WTC11 (cell line): ENCODE data around the gene RPL36AL. TPM values are rescaled to one million over a fixed set of nuclear protein-coding genes. Genes with fewer than 3 reads are reported as not detected.

Experiments used
- ATAC-seq: fragments of 200-7000 bp; cut with Tn5 transposase; 2 replicates; pipeline ENCODE4 v1.10.0; 2021; ENCODE audit warnings: mild to moderate bottlenecking, moderate library complexity
- CTCF ChIA-PET: fragments of 300-600 bp; sonication (Branson Sonifier 250); formaldehyde crosslinking; loops from one replicate; lab custom pipeline; 2021; ENCODE audit warnings: antibody characterized with exemption; lab: Charles Lee
- POLR2A ChIA-PET: fragments of 350-600 bp; sonication (Branson Sonifier 250); formaldehyde crosslinking; loops from one replicate; lab custom pipeline; 2021; ENCODE audit warnings: antibody characterized with exemption; lab: Charles Lee
- DNase-seq: peaks from one replicate; pipeline ENCODE4 v3.0.0; 2021; ENCODE audit warnings: low spot score
- H3K27ac Mint-ChIP-seq: 2 replicates; pipeline ENCODE4 v1.8.0; 2021; ENCODE audit warnings: mixed read lengths
- H3K27me3 Mint-ChIP-seq: 2 replicates; pipeline ENCODE4 v1.8.0; 2021; ENCODE audit warnings: low read depth, mild to moderate bottlenecking, moderate library complexity, mixed read lengths
- H3K36me3 Mint-ChIP-seq: 2 replicates; pipeline ENCODE4 v1.8.0; 2021; ENCODE audit warnings: mixed read lengths
- H3K4me1 Mint-ChIP-seq: 2 replicates; pipeline ENCODE4 v1.8.0; 2022; ENCODE audit warnings: mixed read lengths
- H3K4me3 Mint-ChIP-seq: 2 replicates; pipeline ENCODE4 v1.8.0; 2021; ENCODE audit warnings: mild to moderate bottlenecking, moderate library complexity, mixed read lengths
- H3K9me3 Mint-ChIP-seq: 2 replicates; pipeline ENCODE4 v1.8.0; 2021; ENCODE audit warnings: mixed read lengths
- CBFB ChIP-seq: sonication (generic); formaldehyde crosslinking; IDR thresholded peaks from 2 replicates; pipeline ENCODE4 v1.8.1; 2022; ENCODE audit warnings: mild to moderate bottlenecking, low read depth, missing genetic modification reagents
- E2F5 ChIP-seq: sonication (generic); formaldehyde crosslinking; IDR thresholded peaks from 2 replicates; pipeline ENCODE4 v1.8.1; 2022; ENCODE audit warnings: mild to moderate bottlenecking, moderate library complexity, missing genetic modification reagents
- ERG ChIP-seq: fragments of 250-450 bp; sonication (Bioruptor Pico); IDR thresholded peaks from 2 replicates; pipeline ENCODE4 v1.8.0; 2021; ENCODE audit warnings: mild to moderate bottlenecking
- ESRRA ChIP-seq: sonication (generic); formaldehyde crosslinking; IDR thresholded peaks from 2 replicates; pipeline ENCODE4 v1.8.1; 2022; ENCODE audit warnings: mild to moderate bottlenecking, missing genetic modification reagents, borderline replicate concordance
- HMGXB4 ChIP-seq: sonication (generic); formaldehyde crosslinking; IDR thresholded peaks from 2 replicates; pipeline ENCODE4 v1.8.1; 2023; ENCODE audit warnings: mild to moderate bottlenecking, moderate library complexity, missing genetic modification reagents
- IRF1 ChIP-seq: sonication (generic); formaldehyde crosslinking; IDR thresholded peaks from 2 replicates; pipeline ENCODE4 v1.8.0; 2023; ENCODE audit warnings: missing genetic modification reagents
- MAX ChIP-seq: sonication (generic); formaldehyde crosslinking; IDR thresholded peaks from 2 replicates; pipeline ENCODE4 v1.8.0; 2022; ENCODE audit warnings: mild to moderate bottlenecking, missing genetic modification reagents
- NFYB ChIP-seq: sonication (generic); formaldehyde crosslinking; conservative IDR thresholded peaks from 2 replicates; pipeline ENCODE4 v1.8.0; 2022; ENCODE audit warnings: low read depth, missing genetic modification reagents
- NR1H2 ChIP-seq: sonication (generic); formaldehyde crosslinking; IDR thresholded peaks from 2 replicates; pipeline ENCODE4 v1.9.0; 2021; ENCODE audit warnings: mild to moderate bottlenecking, moderate library complexity, missing genetic modification reagents
- NR2C2 ChIP-seq: sonication (generic); formaldehyde crosslinking; IDR thresholded peaks from 2 replicates; pipeline ENCODE4 v1.8.0; 2022; ENCODE audit warnings: mild to moderate bottlenecking, missing genetic modification reagents
- PRDM15 ChIP-seq: sonication (generic); formaldehyde crosslinking; IDR thresholded peaks from 2 replicates; pipeline ENCODE4 v1.8.0; 2022; ENCODE audit warnings: missing genetic modification reagents
- PREB ChIP-seq: sonication (generic); formaldehyde crosslinking; IDR thresholded peaks from 2 replicates; pipeline ENCODE4 v1.8.1; 2022; ENCODE audit warnings: mild to moderate bottlenecking, missing genetic modification reagents, moderate library complexity, borderline replicate concordance
- RELA ChIP-seq: sonication (generic); formaldehyde crosslinking; IDR thresholded peaks from 2 replicates; pipeline ENCODE4 v1.8.1; 2022; ENCODE audit warnings: missing genetic modification reagents, mild to moderate bottlenecking, borderline replicate concordance
- TEAD1 ChIP-seq: sonication (generic); formaldehyde crosslinking; IDR thresholded peaks from 2 replicates; pipeline ENCODE4 v1.8.0; 2022; ENCODE audit warnings: mild to moderate bottlenecking, missing genetic modification reagents
- TEAD4 ChIP-seq: sonication (generic); formaldehyde crosslinking; IDR thresholded peaks from 2 replicates; pipeline ENCODE4 v1.8.0; 2022; ENCODE audit warnings: mild to moderate bottlenecking, missing genetic modification reagents
- TP53 ChIP-seq: sonication (generic); formaldehyde crosslinking; IDR thresholded peaks from 2 replicates; pipeline ENCODE4 v1.8.1; 2023; ENCODE audit warnings: mild to moderate bottlenecking, missing genetic modification reagents
- ZNF138 ChIP-seq: sonication (generic); formaldehyde crosslinking; conservative IDR thresholded peaks from 2 replicates; pipeline ENCODE4 v1.8.1; 2022; ENCODE audit warnings: mild to moderate bottlenecking, moderate library complexity, missing genetic modification reagents
- ZNF263 ChIP-seq: sonication (generic); formaldehyde crosslinking; IDR thresholded peaks from 2 replicates; pipeline ENCODE4 v1.8.1; 2022; ENCODE audit warnings: low read depth, mild to moderate bottlenecking, moderate library complexity, missing genetic modification reagents
- ZNF425 ChIP-seq: fragments of 250-450 bp; sonication (Bioruptor Pico); conservative IDR thresholded peaks from 2 replicates; pipeline ENCODE4 v1.9.0; 2021; ENCODE audit warnings: mild to moderate bottlenecking
- total RNA-seq: library from RNA; stranded (reverse); gene quantifications from 3 replicates; pipeline ENCODE4 v1.2.3, GENCODE V29; 2021

The RPL36AL gene
- total RNA-seq, 1 experiment from 2014 or later: 212 TPM

- TF ChIP-seq PRDM15 (CRISPR knock-in tag) (no peak), PREB (CRISPR knock-in tag) (no peak), ERG (CRISPR knock-in tag) (no peak), NR2C2 (no peak), ZNF263 (CRISPR knock-in tag) (no peak), TP53 (CRISPR knock-in tag) (no peak), TEAD1 (CRISPR knock-in tag) (no peak)
- TF ChIP-seq, all 79 proteins: peak for 0
These were observed 1.7 kb upstream of the RPL36AL start (continued) for GRCh38 chr14:49622022-49622607.

- Mint-ChIP-seq H3K9me3 (no peaks in the 10 kb centered on the region), H3K27me3 (no peaks in the 10 kb centered on the region), H3K4me3 (peak overlapping the region; percentile 98), H3K27ac (no peak overlapping the region), H3K4me1 (peaks cover 23% of the 10 kb centered on the region), H3K36me3 (peaks cover 26% of the 10 kb centered on the region)
- TF ChIP-seq E2F5 (CRISPR knock-in tag) (0 out of 2 replicates have a peak, but pooled peaks have one; percentile 11), RELA (0 out of 2 replicates have a peak, but pooled peaks have one; percentile 47), CBFB (CRISPR knock-in tag) (peak; percentile 81; the same call in 1 of the 2 replicates), TEAD1 (CRISPR knock-in tag) (no peak), TP53 (CRISPR knock-in tag) (0 out of 2 replicates have a peak, but pooled peaks have one; percentile 23), NFYB (CRISPR knock-in tag) (no peak), MAX (CRISPR knock-in tag) (peak; percentile 78; the same call in 1 of the 2 replicates), ZNF138 (CRISPR knock-in tag) (0 out of 2 replicates have a peak, but pooled peaks have one; percentile 25), NR2C2 (no peak), TEAD4 (CRISPR knock-in tag) (no peak), HMGXB4 (CRISPR knock-in tag) (peak; percentile 76; the same call in 1 of the 2 replicates), NR1H2 (0 out of 2 replicates have a peak, but pooled peaks have one; percentile 16), ZNF425 (CRISPR knock-in tag) (no peak), ESRRA (peak; percentile 32; the same call in 1 of the 2 replicates), IRF1 (peak; percentile 67; the same call in 1 of the 2 replicates)
- peak; percentile 65 for DNase-seq
- ChIA-PET CTCF (interaction anchor here (0.8 to 3.7 kb wide), 10 partner anchors 9 to 261 kb away, joined by 3 to 24 read pairs (median 5); partner anchors contain the start of genes LRR1 and RPS29), POLR2A (interaction anchor here (1.3 to 2.9 kb wide), 10 partner anchors 9 to 241 kb away, joined by 3 to 39 read pairs (median 6); partner anchors contain the start of genes DNAAF2, KLHDC1, KLHDC2 and LRR1)
- peak; percentile 9 for ATAC-seq
These were observed 872 bp upstream of the RPL36AL start for GRCh38 chr14:49621114-49621881.
